Nephron (organoid): Measurements from ENCODE around the gene COA1.

Experiments used
- H3K27ac Mint-ChIP-seq, 3 experiments: 2 replicates each; pipeline ENCODE4 v1.8.0; 2020; ENCODE audit warnings: mixed read lengths in 3 of 3, mild to moderate bottlenecking in 2 of 3, moderate library complexity in 1 of 3
- H3K27me3 Mint-ChIP-seq: 2 replicates; pipeline ENCODE4 v1.8.0; 2021; ENCODE audit warnings: low read depth, mild to moderate bottlenecking, moderate library complexity, mixed read lengths
- H3K36me3 Mint-ChIP-seq: 2 replicates; pipeline ENCODE4 v1.8.0; 2020; ENCODE audit warnings: low read depth, mixed read lengths
- H3K4me1 Mint-ChIP-seq: 2 replicates; pipeline ENCODE4 v1.8.0; 2020; ENCODE audit warnings: mixed read lengths
- H3K4me3 Mint-ChIP-seq, 3 experiments: 2 replicates each; pipeline ENCODE4 v1.8.0; 2020; ENCODE audit warnings: mild to moderate bottlenecking in 3 of 3, mixed read lengths in 3 of 3, moderate library complexity in 2 of 3
- H3K9me3 Mint-ChIP-seq: 2 replicates; pipeline ENCODE4 v1.8.0; 2020; ENCODE audit warnings: mixed read lengths
- CTCF ChIP-seq, 3 experiments: fragments of 200-600 bp; sonication (generic); IDR thresholded peaks; one replicate each; pipeline ENCODE4 v1.5.0; 2021; ENCODE audit warnings: antibody characterized with exemption in 3 of 3; ENCODE audit not compliant: unreplicated experiment in 3 of 3

COA1 gene

GRCh38 chr7:43754596-43754995, 25.3 kb upstream of the COA1 start:
- H3K36me3 Mint-ChIP-seq: no peaks in the 10 kb centered on the region
- no peak overlapping the region for H3K4me3 Mint-ChIP-seq
- no peak overlapping the region for H3K27ac Mint-ChIP-seq
- peaks cover 18% of the 10 kb centered on the region for H3K4me1 Mint-ChIP-seq
- H3K27me3 Mint-ChIP-seq: peaks cover 16% of the 10 kb centered on the region
- H3K9me3 Mint-ChIP-seq: no peaks in the 10 kb centered on the region
- TF ChIP-seq CTCF (IDR thresholded peaks at IDR 0.05; ENCODE audit: unreplicated experiment in 3 of 3): no peak

GRCh38 chr7:43753843-43754242, 24.5 kb upstream of the COA1 start:
- Mint-ChIP-seq H3K27ac (no peak overlapping the region), H3K36me3 (no peaks in the 10 kb centered on the region), H3K4me1 (peaks cover 18% of the 10 kb centered on the region), H3K4me3 (no peak overlapping the region), H3K27me3 (peaks cover 16% of the 10 kb centered on the region), H3K9me3 (no peaks in the 10 kb centered on the region)
- TF ChIP-seq CTCF (IDR thresholded peaks at IDR 0.05; ENCODE audit: unreplicated experiment in 3 of 3): no peak

GRCh38 chr7:43753271-43753810, 24.0 kb upstream of the COA1 start:
- Mint-ChIP-seq H3K4me1 (peaks cover 19% of the 10 kb centered on the region), H3K36me3 (no peaks in the 10 kb centered on the region), H3K27me3 (peaks cover 16% of the 10 kb centered on the region), H3K9me3 (no peaks in the 10 kb centered on the region), H3K27ac (peak overlapping the region in 1 of 3 experiments; percentile 41), H3K4me3 (no peak overlapping the region)
- TF ChIP-seq CTCF (IDR thresholded peaks at IDR 0.05; ENCODE audit: unreplicated experiment in 3 of 3): no peak

- no peaks in the 10 kb centered on the region for H3K9me3 Mint-ChIP-seq
- H3K36me3 Mint-ChIP-seq: no peaks in the 10 kb centered on the region
- no peak overlapping the region for H3K4me3 Mint-ChIP-seq
- no peak overlapping the region for H3K27ac Mint-ChIP-seq
- peaks cover 10% of the 10 kb centered on the region for H3K27me3 Mint-ChIP-seq
- TF ChIP-seq CTCF (IDR thresholded peaks at IDR 0.05; ENCODE audit: unreplicated experiment in 3 of 3): no peak
- peaks cover 19% of the 10 kb centered on the region for H3K4me1 Mint-ChIP-seq
These were observed 23.1 kb upstream of the COA1 start for GRCh38 chr7:43752411-43752810.

GRCh38 chr7:43750016-43750887, 20.9 kb upstream of the COA1 start:
- TF ChIP-seq CTCF (IDR thresholded peaks at IDR 0.05; ENCODE audit: unreplicated experiment in 3 of 3): no peak
- peak overlapping the region in 1 of 3 experiments; percentile 34 for H3K4me3 Mint-ChIP-seq
- peaks cover 5% of the 10 kb centered on the region for H3K27me3 Mint-ChIP-seq
- no peaks in the 10 kb centered on the region for H3K36me3 Mint-ChIP-seq
- H3K4me1 Mint-ChIP-seq: peaks cover 13% of the 10 kb centered on the region
- no peaks in the 10 kb centered on the region for H3K9me3 Mint-ChIP-seq
- peak overlapping the region; percentile 70 to 78 (median 71) for H3K27ac Mint-ChIP-seq
